GM12801 (cell line): ENCODE data around the gene KREMEN1.

ENCODE experiments used
- CTCF ChIP-seq: IDR thresholded peaks from one replicate; pipeline ENCODE4 v1.5.1; 2011; ENCODE audit warnings: control low read depth; ENCODE audit not compliant: insufficient read length; ENCODE audit errors: extremely low read depth

Gene KREMEN1

GRCh38 chr22:29030618-29031226, 42.1 kb upstream of the KREMEN1 start:
- no peak for TF ChIP-seq CTCF

GRCh38 chr22:29031227-29032011, 41.4 kb upstream of the KREMEN1 start:
- TF ChIP-seq CTCF, result no peak

GRCh38 chr22:29032014-29032475, 40.8 kb upstream of the KREMEN1 start:
- no peak for TF ChIP-seq CTCF

- no peak for TF ChIP-seq CTCF
Measured at GRCh38 chr22:29032584-29032983, 40.3 kb upstream of the KREMEN1 start.

GRCh38 chr22:29037340-29037932, 35.4 kb upstream of the KREMEN1 start:
- TF ChIP-seq CTCF, result no peak

DNA sequence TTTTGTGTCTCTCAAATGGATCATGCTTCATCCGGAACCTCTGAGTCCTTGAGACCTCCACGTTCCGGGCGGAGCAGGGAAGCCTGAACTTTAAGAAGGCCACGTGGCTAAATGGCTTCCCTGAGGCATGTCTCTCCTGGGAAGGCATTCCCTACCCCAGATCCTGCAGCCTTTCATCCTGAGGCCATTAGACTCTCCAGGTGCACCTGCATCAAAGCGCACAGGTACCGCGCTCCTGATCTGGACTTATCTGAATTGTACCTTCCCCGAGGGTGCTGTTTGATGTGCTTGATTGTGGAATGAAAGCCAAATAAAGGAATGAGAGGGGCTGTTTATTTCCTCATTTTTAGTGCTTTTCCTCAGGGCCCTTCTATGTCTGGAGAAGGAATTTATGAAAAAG, 33.7 kb upstream of the KREMEN1 start:
- no peak for TF ChIP-seq CTCF

DNA sequence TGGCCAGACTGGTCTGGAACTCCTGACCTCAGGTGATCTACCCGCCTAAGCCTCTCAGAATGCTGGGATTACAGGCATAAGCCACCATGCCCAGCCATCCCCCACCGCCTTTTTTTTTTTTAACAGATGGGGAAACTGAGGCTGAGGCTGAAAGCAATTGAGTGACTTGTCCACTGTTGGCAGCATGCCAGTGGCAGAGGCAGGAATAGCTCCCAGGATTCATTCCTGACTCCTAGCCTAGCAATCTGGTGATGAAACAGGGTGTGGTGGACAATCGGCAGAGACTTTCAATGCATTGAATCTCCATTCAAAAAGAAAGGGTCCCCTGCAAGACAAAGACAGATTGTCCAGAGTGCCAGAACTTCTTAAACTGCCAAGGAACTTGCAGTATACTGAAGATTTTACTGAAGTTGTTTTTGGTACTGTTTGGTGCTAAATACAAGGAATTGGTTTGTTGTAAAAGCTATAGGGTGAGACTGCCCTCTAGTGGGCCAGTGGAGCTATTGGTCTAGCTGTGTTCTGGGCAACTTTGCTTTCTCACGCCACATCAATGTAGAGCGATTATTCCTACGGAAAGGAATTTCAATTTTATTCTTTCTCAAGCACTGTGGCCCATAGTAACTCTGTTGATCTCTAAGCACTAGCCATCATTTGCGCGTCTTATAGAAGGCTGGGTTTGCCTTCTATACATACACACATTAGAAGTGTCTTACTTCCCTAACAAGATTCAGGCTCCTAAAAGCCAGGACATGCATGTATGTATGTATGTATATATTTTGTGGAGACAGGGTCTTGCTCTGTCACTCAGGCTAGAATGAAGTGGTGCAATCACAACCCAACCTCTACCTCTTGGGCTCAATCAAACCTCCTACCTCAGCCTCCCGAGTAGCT, 32.2 kb upstream of the KREMEN1 start:
- peak; percentile 85 for TF ChIP-seq CTCF
